SW480 (cell line): ENCODE results near the gene ANAPC5.
"Not testable (repeated sequence)": the region's sequence is repeated elsewhere in the genome, so short reads cannot be mapped to it uniquely, and the experiment has no call there.

Experiments
- DNase-seq: peaks from one replicate; pipeline ENCODE4 v3.0.0-alpha.2; 2016; ENCODE audit warnings: low spot score

The ANAPC5 gene

DNA sequence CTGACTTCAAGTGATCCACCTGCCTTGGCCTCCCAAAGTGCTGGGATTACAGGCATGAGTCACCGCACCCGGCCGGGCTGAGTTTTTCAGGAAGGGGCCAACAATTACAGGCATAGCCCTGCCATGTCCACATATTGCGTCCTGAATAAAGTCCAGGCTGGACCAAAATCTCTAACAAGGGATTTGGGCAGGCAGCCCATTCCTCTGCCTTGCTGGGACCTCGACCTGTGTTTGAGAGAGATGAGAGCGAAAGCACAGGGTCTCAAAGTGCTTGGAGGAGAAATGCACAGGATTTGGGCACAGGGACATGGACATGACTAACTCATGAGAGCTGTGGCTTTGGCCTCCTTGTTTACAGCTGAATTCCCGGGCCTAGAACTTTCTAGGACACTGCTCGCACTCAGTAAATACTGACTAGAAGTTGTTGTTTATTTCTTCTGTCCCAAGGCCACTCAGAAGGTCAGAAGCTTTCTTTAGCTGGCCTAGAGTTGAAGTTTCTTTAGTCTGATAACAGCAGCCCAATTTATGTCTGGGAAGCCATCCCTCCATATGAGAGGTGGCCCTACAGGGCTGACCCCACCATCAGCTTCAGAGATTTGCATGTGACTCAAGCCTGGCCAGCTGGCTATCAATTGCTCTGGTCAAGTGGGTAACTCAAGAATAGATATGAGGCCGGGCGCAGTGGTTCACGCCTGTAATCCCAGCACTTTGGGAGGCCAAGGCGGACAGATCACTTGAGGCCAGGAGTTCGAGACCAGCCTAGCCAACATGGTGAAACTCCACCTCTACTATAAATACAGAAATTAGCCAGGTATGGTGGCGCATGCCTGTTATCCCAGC is 67.4 kb downstream of the ANAPC5 start:
- DNase-seq: no peak

DNA sequence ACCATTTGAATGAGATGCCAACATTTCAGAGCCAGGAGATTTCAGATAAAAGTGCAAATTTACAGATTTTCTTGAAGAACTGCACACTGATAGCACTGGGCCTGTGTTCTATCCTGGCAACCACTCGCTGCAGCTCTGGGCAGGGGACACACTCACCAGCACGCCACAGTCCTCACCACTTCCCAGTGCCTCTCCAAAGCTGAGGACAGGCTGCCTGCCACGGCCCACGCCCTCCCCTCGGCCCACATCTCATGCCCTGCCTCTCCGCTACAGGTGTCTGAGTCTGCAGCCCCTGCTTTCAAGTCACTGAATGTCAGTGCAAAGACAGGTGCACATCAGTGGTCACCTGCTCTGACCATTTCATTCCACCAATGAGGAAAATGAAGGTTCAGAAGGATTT is 68.4 kb downstream of the ANAPC5 start:
- no peak for DNase-seq

GRCh38 chr12:121283388-121283787 is 68.8 kb downstream of the ANAPC5 start:
- no peak for DNase-seq

- not testable (repeated sequence) for DNase-seq
Observed at GRCh38 chr12:121282910-121283309, 69.3 kb downstream of the ANAPC5 start.

DNA sequence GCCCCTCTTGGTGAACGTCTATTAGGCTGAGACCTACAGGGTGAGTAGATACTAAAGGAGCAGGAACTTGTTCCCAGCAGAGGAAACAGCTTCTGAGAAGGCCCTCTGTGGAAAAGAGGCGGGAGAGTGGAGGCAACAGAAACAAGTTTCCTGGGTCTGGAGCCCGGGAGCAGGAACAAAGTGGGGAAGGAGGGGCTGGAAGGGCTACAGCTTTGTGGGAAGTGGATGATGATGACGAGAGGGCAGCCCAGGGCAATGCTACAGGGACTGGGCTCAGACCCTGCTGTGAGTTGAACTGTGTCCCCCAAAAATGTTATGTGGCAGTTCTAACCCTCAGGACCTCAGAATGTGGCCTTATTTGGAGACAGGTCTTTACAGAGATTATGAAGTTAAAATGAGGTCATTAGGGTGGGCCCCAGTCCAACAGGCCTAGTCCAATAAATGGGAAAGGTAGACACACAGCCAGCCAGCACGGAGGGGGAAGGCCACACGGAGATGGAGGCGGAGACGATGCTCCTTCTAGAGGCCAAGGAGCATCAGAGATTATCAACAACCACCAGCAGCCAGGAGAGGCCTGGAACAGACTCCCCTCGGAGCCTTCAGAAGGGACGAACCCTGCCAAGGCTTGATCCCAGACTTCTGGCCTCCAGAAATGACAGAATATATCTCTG is 70.0 kb downstream of the ANAPC5 start:
- no peak for DNase-seq

DNA sequence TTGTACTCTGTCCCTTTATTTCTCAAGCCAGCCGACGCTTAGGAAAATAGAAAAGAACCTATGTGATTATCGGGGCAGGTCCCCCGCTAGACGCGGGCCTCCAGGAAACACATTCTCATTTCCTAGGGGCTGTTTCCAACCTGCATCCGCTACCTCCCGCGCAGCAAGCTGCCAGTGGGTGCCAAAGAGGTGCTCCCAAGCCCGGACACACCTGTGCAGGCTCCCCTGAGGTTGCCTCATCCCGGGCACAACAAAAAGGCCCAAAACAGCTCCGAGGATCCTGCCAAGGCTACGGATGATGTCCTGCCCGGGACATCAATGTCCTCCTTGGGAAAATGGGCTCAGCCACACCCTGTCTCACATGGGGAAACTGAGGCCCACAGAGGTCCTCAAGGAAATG is 71.1 kb downstream of the ANAPC5 start:
- DNase-seq: not testable (repeated sequence)

GRCh38 chr12:121280531-121280930 is 71.7 kb downstream of the ANAPC5 start:
- not testable (repeated sequence) for DNase-seq

GRCh38 chr12:121279507-121279915 is 72.7 kb downstream of the ANAPC5 start:
- DNase-seq: no peak

DNA sequence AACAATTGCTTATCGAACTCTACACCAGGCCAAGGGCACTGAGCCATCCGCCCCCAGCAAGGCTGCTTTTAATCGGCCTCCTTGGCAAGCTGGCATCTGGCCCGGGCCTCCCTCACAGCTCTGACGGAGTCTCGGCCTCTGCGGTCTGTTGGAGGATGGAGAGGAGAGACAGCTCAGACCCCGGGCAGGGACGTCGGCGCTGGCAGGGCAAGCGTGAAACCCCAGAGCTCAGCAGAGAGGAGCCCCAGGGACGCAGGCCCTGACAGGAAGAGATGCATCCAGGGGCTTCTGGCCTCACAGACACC is 73.2 kb downstream of the ANAPC5 start:
- no peak for DNase-seq

DNA sequence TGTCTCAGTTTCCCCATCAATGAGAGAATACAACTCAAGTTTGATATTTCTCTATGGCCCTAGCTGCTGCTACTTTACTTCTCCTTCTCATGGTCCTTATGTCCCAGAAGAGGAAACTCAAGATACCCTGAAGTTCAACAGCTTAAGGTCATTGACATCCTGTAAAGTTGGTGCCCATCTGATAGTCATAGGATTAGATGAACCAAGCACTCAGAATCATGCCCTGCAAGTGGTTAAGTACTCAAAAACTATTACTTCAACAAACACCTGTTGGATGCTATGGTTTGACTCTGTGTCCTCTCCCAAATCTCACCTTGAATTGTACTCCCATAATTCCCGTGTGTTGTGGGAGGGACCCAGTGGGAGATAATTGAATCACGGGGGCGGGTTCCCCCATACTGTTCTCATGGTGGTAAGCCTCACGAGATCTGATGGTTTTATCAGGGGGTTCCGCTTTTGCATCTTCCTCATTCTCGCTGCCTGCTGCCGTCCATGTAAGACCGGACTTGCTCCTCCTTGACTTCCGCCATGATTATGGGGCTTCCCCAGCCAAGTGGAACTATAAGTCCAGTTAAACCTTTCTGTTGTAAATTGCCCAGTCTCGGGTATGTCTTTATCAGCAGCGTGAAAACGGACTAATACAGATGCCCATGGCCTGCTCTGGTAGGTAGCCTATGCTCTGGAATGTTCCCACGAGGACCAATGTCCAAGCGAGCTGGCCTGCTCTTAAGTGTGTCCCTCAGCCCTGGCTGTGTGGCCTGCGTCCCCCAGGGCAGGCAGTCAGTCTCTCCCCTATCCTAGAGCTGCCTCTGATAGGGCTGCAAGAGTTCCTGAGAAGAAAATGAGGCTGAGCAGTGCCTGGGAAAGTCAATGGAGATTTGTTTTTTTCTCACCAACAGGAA is 73.8 kb downstream of the ANAPC5 start:
- no peak for DNase-seq

- no peak for DNase-seq
Observed at GRCh38 chr12:121277374-121277759, 74.8 kb downstream of the ANAPC5 start.

DNA sequence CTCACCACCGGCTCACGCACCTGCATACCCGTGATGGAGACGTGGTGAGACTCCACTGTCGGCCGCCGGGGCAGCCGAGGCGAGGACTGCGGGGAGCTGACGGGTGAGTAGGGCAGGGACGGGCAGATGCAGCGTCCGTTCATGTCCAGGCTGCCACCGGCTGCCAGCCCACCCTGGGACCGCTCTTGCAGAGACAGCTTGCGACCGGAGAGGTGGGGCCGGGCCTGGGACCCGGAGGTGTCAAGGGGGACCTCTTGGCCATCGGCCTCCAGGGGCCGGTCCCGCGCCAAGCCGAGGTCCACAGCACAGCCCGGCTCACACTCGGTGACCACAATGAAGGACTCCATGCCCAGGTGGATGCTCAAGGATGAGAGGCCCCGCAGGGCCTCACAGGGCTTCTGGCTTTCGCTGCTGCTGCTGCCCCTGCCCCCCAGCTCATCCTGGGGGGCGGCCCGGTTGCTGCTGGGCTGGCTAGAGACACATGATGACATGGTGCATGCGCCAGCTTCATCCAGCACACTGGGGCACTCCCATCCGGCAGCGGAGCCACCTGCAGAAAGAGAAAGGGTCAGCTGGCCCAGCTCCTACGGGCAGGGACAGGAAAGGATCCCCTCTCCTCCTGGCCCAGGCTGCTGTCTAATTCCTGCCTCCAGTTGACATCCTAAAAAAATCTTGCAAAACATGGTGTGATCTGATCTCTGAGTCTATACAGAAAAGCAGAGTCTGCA is 78.0 kb downstream of the ANAPC5 start:
- DNase-seq: no peak

GRCh38 chr12:121273364-121273896 is 78.8 kb downstream of the ANAPC5 start:
- DNase-seq: no peak

GRCh38 chr12:121267822-121268221 is 84.4 kb downstream of the ANAPC5 start:
- DNase-seq: no peak

DNA sequence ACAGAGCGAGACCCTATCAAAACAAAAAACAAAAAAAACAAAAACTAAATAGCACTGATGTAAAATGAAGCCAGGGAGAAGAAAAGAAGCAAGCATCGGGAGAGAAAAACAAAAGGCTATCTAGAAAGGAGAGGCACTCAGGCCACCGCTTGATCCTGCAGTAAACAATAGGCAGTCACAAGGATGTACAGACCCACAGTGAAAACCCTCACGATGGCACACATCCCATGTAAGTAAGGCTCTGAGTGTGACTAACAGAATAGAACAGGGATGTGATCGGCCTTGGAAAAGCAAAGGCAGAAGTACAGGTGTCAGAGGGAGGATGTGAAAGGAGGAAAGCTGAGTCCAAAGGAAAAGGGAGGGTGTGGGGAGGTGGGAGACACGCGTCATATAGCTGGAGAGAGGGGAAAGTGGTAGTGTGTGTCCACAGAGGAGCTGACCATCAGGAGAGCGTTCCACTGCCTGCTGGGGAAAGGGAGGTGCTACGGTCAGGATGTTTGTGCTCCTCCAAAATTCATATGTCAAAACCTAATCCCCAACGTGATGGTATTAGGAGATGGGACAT is 87.2 kb downstream of the ANAPC5 start:
- no peak for DNase-seq

DNA sequence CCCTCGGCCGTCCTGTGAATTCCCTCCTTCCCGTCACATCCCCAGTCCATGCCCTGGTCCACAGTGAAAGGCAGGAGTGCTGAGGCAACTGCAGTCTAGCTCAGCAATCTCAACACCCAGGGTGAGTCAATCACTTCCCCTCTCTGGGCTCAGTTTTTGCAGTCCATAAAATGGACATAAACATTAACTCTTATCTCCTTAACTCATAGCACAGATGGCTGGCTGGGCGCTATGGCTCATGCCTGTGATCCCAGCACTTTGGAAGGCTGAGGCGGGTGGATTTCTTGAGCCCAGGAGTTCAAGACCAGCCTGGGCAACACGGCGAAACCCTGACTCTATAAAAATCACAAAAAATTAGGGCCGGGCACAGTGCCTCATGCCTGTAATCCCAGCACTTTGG is 88.1 kb downstream of the ANAPC5 start:
- DNase-seq: no peak

GRCh38 chr12:121263206-121263935 is 88.8 kb downstream of the ANAPC5 start:
- no peak for DNase-seq

GRCh38 chr12:121261398-121261797 is 90.8 kb downstream of the ANAPC5 start:
- DNase-seq: no peak

GRCh38 chr12:121260091-121260490 is 92.1 kb downstream of the ANAPC5 start:
- DNase-seq: no peak

DNA sequence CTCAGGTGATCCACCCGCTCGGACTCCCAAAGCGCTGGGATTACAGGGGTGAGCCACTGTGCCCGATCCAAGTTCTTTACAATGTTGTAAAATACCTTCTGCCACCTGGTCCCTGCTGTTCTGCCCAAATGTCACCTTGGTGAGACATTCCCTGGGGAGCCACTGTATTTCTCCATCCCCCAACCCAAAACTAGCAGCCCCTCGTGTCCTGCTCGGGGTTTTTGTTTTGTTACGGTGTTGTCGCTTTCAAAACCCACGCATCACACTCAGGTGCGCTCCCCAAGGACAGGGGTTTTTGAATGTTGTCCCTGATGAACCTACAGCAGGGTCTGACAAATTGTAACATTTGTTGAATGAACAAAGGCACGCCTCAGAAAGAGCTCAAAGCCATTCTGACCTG is 93.1 kb downstream of the ANAPC5 start:
- DNase-seq: no peak
